Aorta (tissue), 5 donors: ENCODE measurements around the gene RIIAD1. TPM values are rescaled to one million over a fixed set of nuclear protein-coding genes. Genes with fewer than 3 reads are reported as not detected.

Experiments used
- ATAC-seq: fragments of 200-7000 bp; cut with Tn5 transposase; one replicate; pipeline ENCODE4 v1.9.1; 2022; ENCODE audit warnings: moderate library complexity; ENCODE audit not compliant: low FRiP score
- DNase-seq, 2 donors: peaks; one replicate each; pipeline ENCODE4 v3.0.0-alpha.2; 2020
- H3K27ac ChIP-seq, 2 donors: one replicate each; pipeline ENCODE4 v1.5.1; 2013; ENCODE audit warnings: low read length in 2 of 2, mild to moderate bottlenecking in 2 of 2, moderate library complexity in 2 of 2, control low read depth in 1 of 2, inconsistent platforms in 1 of 2, low read depth in 1 of 2
- H3K27me3 ChIP-seq, 2 donors: one replicate each; pipeline ENCODE4 v1.6.1; 2013; ENCODE audit warnings: control low read depth in 1 of 2, low read length in 1 of 2, mild to moderate bottlenecking in 1 of 2, moderate library complexity in 1 of 2; ENCODE audit not compliant: insufficient read depth in 2 of 2, control insufficient read depth in 1 of 2
- H3K36me3 ChIP-seq, 2 donors: one replicate each; pipeline ENCODE4 v1.6.1; 2013; ENCODE audit warnings: control low read depth in 1 of 2, low read length in 1 of 2, mild to moderate bottlenecking in 1 of 2; ENCODE audit not compliant: insufficient read depth in 2 of 2, control insufficient read depth in 1 of 2
- H3K4me1 ChIP-seq, 2 donors: one replicate each; pipeline ENCODE4 v1.6.1; 2013; ENCODE audit warnings: low read length in 2 of 2, control low read depth in 1 of 2, mild to moderate bottlenecking in 1 of 2, moderate library complexity in 1 of 2; ENCODE audit not compliant: insufficient read depth in 2 of 2, control insufficient read depth in 1 of 2
- H3K4me3 ChIP-seq, 2 donors: one replicate each; pipeline ENCODE4 v1.5.1; 2013; ENCODE audit warnings: low read length in 2 of 2, control low read depth in 1 of 2, mild to moderate bottlenecking in 1 of 2
- H3K9me3 ChIP-seq: one replicate; pipeline ENCODE4 v1.6.1; 2013; ENCODE audit warnings: mild to moderate bottlenecking, low read length; ENCODE audit not compliant: control insufficient read depth
- WGBS, 2 donors: extraction: QIAGEN DNeasy Blood & Tissue Kit; methylation state at CpG; one replicate each; pipeline ENCODE4 v1.1.7; 2013; 5-methylcytosine and 5-hydroxymethylcytosine counted together
- intact Hi-C, 2 donors: fragments of 100-400 bp; cut with DNase I; formaldehyde crosslinking; loops; one replicate each; pipeline versions ENCODE4 v1.14.2 to v1.15.0; 2022
- polyA plus RNA-seq, 2 donors: library from polyadenylated mRNA; stranded (reverse); fragments of 200-250 nt; gene quantifications; one replicate each; pipeline ENCODE4 v1.2.3, GENCODE V29; 2013
- total RNA-seq, 2 donors: library from RNA; stranded (reverse); fragmentation: NEBNext Ultra II Directional; extraction: Animal tissue kit (Norgen Biotek cat#: 25700); gene quantifications; one replicate each; pipeline ENCODE4 v1.2.1, GENCODE V29; 2021
- donor health status: healthy with polysubstance abuse.
- donor health status: Bipolar disorder and iron deficiency.
- donor health status: DM: no; HTN: no; CAD: no.
- donor health status: DM: no; HTN: no; CAD: no.
- donor health status: DM: yes; HTN: yes; CAD: no.

Gene RIIAD1
- total and polyA plus RNA-seq, 4 donors = not detected

DNA sequence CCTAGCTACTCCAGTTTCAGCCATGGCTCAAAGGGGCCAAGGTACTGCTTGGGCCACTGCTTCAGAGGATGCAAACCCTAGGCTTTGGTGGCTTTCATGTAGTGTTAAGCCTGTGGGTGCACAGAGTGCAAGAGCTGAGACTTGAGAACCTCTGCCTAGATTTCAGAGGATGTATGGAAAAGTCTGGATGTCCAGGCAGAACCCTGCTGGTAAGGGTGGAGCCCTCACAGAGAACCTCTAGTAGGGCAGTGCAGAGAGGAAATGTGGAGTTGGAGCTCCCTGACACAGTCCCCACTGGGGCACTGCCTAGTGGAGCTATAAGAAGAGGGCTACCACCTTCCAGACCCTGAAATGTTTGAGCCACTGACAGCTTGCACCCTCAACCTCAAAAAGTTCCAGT lies 16.2 kb downstream of the RIIAD1 start:
- H3K36me3 ChIP-seq = no peaks in the 10 kb centered on the region
- no peaks in the 10 kb centered on the region for H3K27me3 ChIP-seq
- intact Hi-C loops = loop anchor here in 1 of 2 donors (5.0 kb wide), 1 partner anchor 295 kb away; no protein-coding TSS in a partner anchor
- ATAC-seq = no peak
- DNase-seq = no peak
- no peaks in the 10 kb centered on the region for H3K9me3 ChIP-seq
- no peak overlapping the region for H3K27ac ChIP-seq
- H3K4me3 ChIP-seq = no peak overlapping the region
- no peaks in the 10 kb centered on the region for H3K4me1 ChIP-seq

DNA sequence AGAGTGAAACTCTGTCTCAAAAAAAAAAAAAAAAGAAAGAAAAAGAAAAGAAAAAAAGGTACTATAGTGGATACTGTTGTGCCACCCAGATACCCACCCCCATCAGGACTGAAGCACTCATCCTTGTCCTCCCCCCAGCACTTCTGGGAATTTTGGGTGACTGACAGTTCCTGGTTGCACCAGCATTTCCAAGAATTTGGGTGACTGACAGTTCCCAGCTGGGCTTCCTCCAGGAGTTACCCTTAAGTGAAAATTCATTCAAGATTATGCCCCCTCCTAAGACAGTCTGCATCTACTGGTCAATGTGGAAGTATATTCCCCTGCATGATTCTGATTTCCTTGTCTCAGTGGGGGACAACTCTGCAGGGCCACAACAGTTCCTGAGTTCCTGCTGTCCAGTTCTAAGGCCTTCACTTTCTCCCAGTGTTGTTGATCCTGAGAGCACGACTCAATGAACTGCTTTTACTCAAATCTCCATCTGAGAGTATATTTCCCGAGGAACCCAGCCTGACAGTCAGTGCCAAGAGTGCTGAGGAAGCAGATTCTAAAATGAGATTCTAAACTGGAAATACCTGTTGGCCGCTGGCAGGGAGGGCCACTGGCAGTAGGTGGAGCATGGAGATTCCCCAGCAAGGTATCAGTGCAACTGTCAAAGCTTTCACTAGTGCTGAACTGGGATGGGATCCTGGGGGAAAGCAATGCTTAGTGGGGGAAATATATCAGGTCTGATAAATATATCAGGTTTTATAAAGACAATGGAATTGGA lies 18.5 kb downstream of the RIIAD1 start:
- ATAC-seq (no peak), DNase-seq (no peak)
- Histone ChIP-seq H3K9me3 (no peaks in the 10 kb centered on the region), H3K27ac (no peak overlapping the region), H3K27me3 (no peaks in the 10 kb centered on the region), H3K4me1 (no peaks in the 10 kb centered on the region), H3K36me3 (no peaks in the 10 kb centered on the region), H3K4me3 (no peak overlapping the region)
- WGBS, 2 donors = 50 to 51% methylated on average over 3 of the region's 3 CpGs
- intact Hi-C loops = loop anchor here in 1 of 2 donors (5.0 kb wide), 1 partner anchor 297 kb away; no protein-coding TSS in a partner anchor

DNA sequence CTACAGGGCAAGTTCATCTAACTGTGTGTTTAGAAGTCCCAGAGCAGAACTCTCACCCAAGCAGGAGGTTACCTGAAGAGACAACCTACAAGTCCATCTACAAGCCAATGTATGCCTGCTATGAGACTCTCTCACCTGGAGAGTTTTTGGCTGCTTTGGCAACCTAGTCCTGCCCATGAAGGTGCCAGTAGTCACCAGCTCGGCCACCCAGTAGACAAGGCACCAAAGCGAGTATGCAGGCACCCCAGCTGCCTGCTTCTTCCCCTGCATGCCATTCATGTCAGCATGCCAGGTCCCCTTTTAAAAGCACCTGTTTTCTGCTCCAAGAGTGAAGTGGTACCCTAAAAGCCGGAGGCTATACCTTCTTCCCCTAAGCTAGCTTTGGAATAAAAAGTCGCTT lies 20.2 kb downstream of the RIIAD1 start:
- no peak overlapping the region for H3K4me3 ChIP-seq
- no peaks in the 10 kb centered on the region for H3K27me3 ChIP-seq
- H3K4me1 ChIP-seq = no peaks in the 10 kb centered on the region
- DNase-seq (no peak), ATAC-seq (no peak)
- intact Hi-C loops = no loop called here
- WGBS, 2 donors = 84% methylated on average over 4 of the region's 4 CpGs
- no peaks in the 10 kb centered on the region for H3K9me3 ChIP-seq
- no peaks in the 10 kb centered on the region for H3K36me3 ChIP-seq
- H3K27ac ChIP-seq = no peak overlapping the region

DNA sequence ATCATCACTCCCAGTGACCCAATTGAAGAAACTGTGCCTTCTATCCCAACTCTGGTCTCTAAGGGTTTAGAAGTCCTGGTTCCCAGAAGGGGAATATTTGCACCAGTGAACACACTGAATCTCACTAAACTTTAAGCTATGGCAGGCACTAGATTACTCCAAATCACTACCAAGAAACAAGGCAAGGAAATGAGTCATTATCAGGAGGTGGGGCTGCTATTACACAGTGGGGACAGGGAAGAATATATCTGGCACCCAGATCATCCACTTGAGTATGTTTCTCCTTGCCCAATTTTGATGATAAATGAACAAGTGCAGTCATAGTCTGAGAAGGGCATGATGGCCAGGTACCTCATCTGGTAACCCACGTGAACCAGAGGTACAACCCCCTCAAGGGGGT lies 35.0 kb downstream of the RIIAD1 start:
- Histone ChIP-seq H3K27me3 (no peaks in the 10 kb centered on the region), H3K36me3 (peaks cover 0 to 2% of the 10 kb centered on the region in 2 donors), H3K27ac (no peak overlapping the region), H3K4me1 (no peaks in the 10 kb centered on the region), H3K4me3 (no peak overlapping the region), H3K9me3 (no peaks in the 10 kb centered on the region)
- 47 to 68% methylated on average over 1 of the region's 1 CpG for WGBS, 2 donors
- intact Hi-C loops = no loop called here
- DNase-seq (no peak), ATAC-seq (no peak)

DNA sequence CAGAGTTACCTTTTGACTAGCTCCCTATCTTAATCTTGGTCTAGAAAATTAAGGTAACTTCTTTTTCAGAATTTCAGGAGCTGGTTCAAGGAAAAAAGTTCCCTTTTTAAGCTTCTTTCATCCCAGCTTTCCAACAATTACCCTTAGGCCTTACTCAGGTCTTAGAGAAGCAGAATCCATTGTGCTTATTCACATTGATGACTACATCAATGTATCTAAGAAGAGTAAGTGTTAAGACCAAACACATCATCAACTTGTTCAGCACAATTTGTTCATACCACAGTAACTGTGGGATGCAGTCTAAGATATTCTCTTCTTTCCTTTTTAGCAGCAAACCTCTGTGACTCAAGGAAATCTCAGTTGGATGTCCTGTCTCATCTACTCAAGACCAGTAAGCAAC lies 37.9 kb downstream of the RIIAD1 start:
- Histone ChIP-seq H3K9me3 (no peaks in the 10 kb centered on the region), H3K4me3 (no peak overlapping the region), H3K36me3 (peaks cover 0 to 2% of the 10 kb centered on the region in 2 donors), H3K27me3 (no peaks in the 10 kb centered on the region), H3K4me1 (peaks cover 0 to 2% of the 10 kb centered on the region in 2 donors), H3K27ac (no peak overlapping the region)
- ATAC-seq = no peak
- no peak for DNase-seq
- intact Hi-C loops = no loop called here

DNA sequence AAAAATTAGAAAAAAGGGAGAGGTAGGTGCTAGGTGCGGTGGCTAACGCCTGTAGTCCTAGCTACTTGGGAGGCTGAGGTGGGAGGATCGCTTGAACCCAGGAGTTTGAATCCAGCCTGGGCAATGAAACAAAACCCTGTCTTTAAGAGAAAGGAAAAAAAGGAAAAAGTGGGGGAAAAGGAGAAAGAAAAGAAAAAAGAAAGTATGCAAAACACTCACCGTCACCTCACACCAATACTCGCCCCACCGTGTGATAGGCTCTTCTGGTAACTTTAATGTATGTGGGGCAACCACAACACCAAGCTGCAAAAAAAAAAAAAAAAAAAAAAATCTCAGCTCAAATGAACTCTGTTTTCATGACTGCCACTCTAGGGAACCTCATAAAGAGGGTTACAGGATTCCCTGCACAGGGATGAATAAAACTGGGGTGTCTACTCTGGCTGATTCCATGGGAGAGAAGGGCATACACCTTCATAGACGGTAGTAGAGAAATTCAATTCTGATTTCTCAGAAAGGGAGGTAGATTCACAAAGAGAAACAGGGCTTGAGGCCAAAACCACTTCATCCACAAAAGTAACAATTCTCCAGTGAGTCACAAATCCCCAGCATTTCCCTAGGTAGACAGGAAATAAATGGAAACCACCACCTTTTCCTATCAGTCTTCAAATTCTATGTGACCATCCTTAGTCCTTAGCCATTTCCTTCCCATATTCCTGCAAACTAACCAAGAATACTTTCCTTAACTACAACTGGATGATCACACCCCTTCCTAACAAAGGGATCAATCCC lies 39.5 kb downstream of the RIIAD1 start:
- peaks cover 0 to 2% of the 10 kb centered on the region in 2 donors for H3K4me1 ChIP-seq
- no peak overlapping the region for H3K4me3 ChIP-seq
- DNase-seq (no peak), ATAC-seq (no peak)
- intact Hi-C loops = no loop called here
- no peak overlapping the region for H3K27ac ChIP-seq
- no peaks in the 10 kb centered on the region for H3K27me3 ChIP-seq
- no peaks in the 10 kb centered on the region for H3K9me3 ChIP-seq
- WGBS, 2 donors = 75 to 96% methylated on average over 7 of the region's 7 CpGs
- peaks cover 0 to 2% of the 10 kb centered on the region in 2 donors for H3K36me3 ChIP-seq

DNA sequence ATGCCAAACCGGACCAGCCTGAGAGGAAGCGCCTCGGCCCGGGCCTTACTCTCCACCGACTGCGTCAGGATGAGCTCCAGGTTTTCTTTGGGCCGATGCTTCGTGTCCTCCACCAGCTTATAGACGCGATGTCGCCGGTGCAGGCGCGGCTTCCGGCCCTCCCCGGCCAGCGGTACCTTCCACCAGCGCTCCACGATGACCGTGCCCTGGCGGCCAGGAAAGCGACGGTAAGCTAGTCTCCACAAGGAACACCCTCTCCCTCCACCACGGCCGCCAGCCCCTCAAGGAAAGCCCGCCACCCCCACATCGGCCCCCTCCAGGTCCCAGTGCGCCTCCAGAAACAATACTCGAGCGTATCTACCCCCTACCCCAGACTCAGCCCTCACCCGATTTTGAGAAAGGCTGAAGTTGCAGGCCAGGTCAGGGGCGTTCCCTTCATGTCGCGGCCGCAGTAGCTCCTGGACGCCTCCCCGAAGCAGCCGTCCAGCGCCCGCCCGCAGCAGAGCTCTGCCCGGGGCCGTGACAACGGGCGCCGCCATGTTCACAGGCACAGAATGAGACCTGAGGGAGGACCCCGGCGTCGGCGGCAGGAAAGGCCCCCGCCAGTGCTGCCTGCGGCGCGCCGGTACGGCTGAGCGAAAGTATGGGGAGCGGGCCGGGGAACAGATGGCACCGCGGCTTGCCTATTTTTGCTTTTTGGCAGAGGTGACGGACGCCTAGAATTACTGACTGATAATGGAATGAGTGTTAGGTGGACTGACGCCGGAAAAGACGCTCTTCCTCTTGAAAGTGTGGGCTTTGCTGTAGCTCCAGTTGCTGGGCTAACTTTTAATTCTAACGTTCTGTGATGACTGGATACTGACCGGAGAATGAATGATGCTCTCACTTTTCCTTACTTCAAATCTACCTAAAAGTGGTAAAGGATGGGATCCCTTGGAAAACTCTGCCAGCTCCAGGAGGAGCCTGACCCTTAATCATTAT lies 41.9 kb downstream of the RIIAD1 start, which contains the start of gene MRPL9:
TSS of gene MRPL9 (minus strand) at position 556 of the 981 bp plus-strand sequence. CDS start at position 539, 17 bp downstream.
- no peaks in the 10 kb centered on the region for H3K9me3 ChIP-seq
- DNase-seq = peak; percentile 86 to 94
- peak within 1 kb of the TSS; percentile 49 to 95 for H3K27ac ChIP-seq
- H3K4me3 ChIP-seq = peak within 1 kb of the TSS; percentile 68 to 72
- peaks cover 0 to 2% of the 10 kb centered on the region in 2 donors for H3K4me1 ChIP-seq
- no peaks in the 10 kb centered on the region for H3K27me3 ChIP-seq
- H3K36me3 ChIP-seq = peaks cover 0 to under 1% of the 10 kb centered on the region in 2 donors
- intact Hi-C loops = no loop called here
- peak; percentile 97 for ATAC-seq
- WGBS, 2 donors = 0% methylated on average over 68 of the region's 68 CpGs

DNA sequence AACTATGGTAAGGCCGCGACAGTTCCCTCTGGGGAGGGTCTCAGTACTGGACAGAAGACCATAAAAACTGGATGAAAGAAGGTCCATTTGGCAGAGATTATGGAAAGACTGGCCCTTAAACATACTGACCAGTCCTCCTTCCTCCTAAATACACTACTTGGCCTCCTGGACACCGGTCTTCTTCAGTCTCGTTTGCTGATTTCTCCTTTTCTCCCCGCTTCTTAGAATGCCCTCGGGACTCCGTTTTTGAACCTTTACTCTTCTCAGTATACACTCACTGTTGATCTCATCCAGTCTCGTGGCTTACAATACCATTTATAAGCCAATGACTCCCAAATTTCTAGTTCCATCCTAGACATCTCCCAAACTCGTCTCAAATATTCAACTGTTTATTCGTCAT lies 42.7 kb downstream of the RIIAD1 start:
- peak overlapping the region; percentile 68 to 72 for H3K4me3 ChIP-seq
- peak overlapping the region; percentile 16 to 95 for H3K27ac ChIP-seq
- no peak for DNase-seq
- no peak for ATAC-seq
- H3K9me3 ChIP-seq = no peaks in the 10 kb centered on the region
- intact Hi-C loops = no loop called here
- no peaks in the 10 kb centered on the region for H3K36me3 ChIP-seq
- no peaks in the 10 kb centered on the region for H3K27me3 ChIP-seq
- peaks cover 0 to 2% of the 10 kb centered on the region in 2 donors for H3K4me1 ChIP-seq
- WGBS, 2 donors = 43 to 54% methylated on average over 10 of the region's 10 CpGs
